ENCODE data around the gene DNAH8. TPM values are rescaled to one million over a fixed set of nuclear protein-coding genes. Genes with fewer than 3 reads are reported as not detected.

Gene DNAH8
- total RNA-seq, 1 experiment from 2014 or later = not detected

DNA sequence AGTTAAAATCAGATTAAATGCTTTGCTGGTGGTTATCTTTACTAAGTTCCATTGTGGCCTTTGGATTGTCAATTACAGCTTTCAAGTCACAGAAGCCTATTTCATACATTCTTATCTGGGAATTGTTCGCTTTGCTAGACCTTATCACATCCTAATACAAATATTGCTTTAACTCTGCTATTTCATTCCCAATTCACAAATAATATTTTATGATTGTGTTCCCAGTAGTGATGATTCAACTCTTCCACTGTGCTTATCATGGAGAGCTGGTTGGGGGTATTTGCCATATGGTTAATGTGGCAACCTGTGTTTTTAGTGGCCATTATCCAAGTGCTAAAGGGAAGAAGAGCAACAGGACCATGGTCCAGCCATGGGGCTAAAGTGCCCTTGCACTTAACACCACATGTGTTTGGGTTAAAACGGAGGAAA lies 260.5 kb downstream of the DNAH8 start:
- Histone ChIP-seq H3K27ac (ENCODE audit: low read depth, low read length) (no peak overlapping the region), H3K4me1 (ENCODE audit: control insufficient read depth in 1 of 2, insufficient read depth in 2 of 2, low read length in 2 of 2) (no peaks in the 10 kb centered on the region), H3K4me2 (ENCODE audit: low read length) (no peak overlapping the region), H3K9ac (ENCODE audit: low read length) (no peak overlapping the region), H3K27me3 (ENCODE audit: insufficient read depth, low read length) (peaks cover 81% of the 10 kb centered on the region), H3K9me3 (ENCODE audit: control insufficient read depth in 1 of 2, insufficient read depth in 1 of 2, low read depth in 1 of 2, low read length in 2 of 2) (no peaks in the 10 kb centered on the region), H3K9me2 (ENCODE audit: insufficient read depth) (no peaks in the 10 kb centered on the region), H3K4me3 (replicated peaks in 1 of 2; ENCODE audit: low read depth in 1 of 2, low read length in 2 of 2) (no peak overlapping the region), H3K79me2 (ENCODE audit: insufficient read depth, low read length) (no peaks in the 10 kb centered on the region), H2AFZ (ENCODE audit: low read depth, low read length, poor library complexity, severe bottlenecking) (no peak overlapping the region), H3K36me3 (ENCODE audit: control insufficient read depth in 1 of 2, insufficient read depth in 2 of 2, low read length in 2 of 2) (no peaks in the 10 kb centered on the region), H4K20me1 (ENCODE audit: insufficient read depth) (no peaks in the 10 kb centered on the region)
- DNase-seq (ENCODE audit: low read depth, low spot score) (no peak), ATAC-seq (no peak)
- POLR2A ChIA-PET = no interaction called here
- CTCF ChIA-PET = no interaction called here
- TF ChIP-seq YY1 (IDR thresholded peaks at IDR 0.05; ENCODE audit: extremely low read depth, insufficient replicate concordance, low read depth, low read length) (no peak), EZH2phosphoT487 (IDR thresholded peaks at IDR 0.05; ENCODE audit: borderline replicate concordance) (no peak), TCF7L2 (IDR thresholded peaks at IDR 0.05; ENCODE audit: borderline replicate concordance, extremely low read depth, insufficient read depth, insufficient read length) (no peak), SRF (IDR thresholded peaks at IDR 0.05; ENCODE audit: low read depth) (no peak), POLR2A (IDR thresholded peaks at IDR 0.05; ENCODE audit: borderline replicate concordance, extremely low read depth, insufficient read depth, insufficient read length) (no peak), SP1 (IDR thresholded peaks at IDR 0.05; ENCODE audit: low read depth) (no peak), JUND (IDR thresholded peaks at IDR 0.05) (no peak), ZFX (IDR thresholded peaks at IDR 0.05) (no peak), REST (IDR thresholded peaks at IDR 0.05; ENCODE audit: low read depth) (no peak), EZH2 (IDR thresholded peaks at IDR 0.05) (no peak), CBX3 (IDR thresholded peaks at IDR 0.05; ENCODE audit: low read depth) (no peak), FOSL1 (IDR thresholded peaks at IDR 0.05; ENCODE audit: low read depth) (no peak), ZNF274 (IDR thresholded peaks at IDR 0.05; ENCODE audit: low read depth, low read length) (no peak), CTCF (IDR thresholded peaks at IDR 0.05 in 2 of 3, conservative IDR thresholded peaks at IDR 0.05 in 1 of 3; ENCODE audit: borderline replicate concordance in 1 of 3, insufficient read depth in 1 of 3, low read depth in 2 of 3, low read length in 2 of 3) (no peak), POLR2AphosphoS5 (IDR thresholded peaks at IDR 0.05; ENCODE audit: low read depth, low read length) (no peak), RAD21 (IDR thresholded peaks at IDR 0.05; ENCODE audit: low read depth) (no peak), ELF1 (IDR thresholded peaks at IDR 0.05; ENCODE audit: borderline replicate concordance, low read depth) (no peak)
- RAD21 ChIA-PET (ENCODE audit: low non-redundant PET in 1 of 2, low total read pairs in 2 of 2, uncharacterized antibody in 2 of 2, unreplicated experiment in 2 of 2) = no interaction called here
- intact Hi-C loops (cut with micrococcal nuclease) = no loop called here
- no TSS peak for BruUV-seq (replicated peaks)
